ENCODE data around the gene PLEKHA5.

PLEKHA5 gene

DNA sequence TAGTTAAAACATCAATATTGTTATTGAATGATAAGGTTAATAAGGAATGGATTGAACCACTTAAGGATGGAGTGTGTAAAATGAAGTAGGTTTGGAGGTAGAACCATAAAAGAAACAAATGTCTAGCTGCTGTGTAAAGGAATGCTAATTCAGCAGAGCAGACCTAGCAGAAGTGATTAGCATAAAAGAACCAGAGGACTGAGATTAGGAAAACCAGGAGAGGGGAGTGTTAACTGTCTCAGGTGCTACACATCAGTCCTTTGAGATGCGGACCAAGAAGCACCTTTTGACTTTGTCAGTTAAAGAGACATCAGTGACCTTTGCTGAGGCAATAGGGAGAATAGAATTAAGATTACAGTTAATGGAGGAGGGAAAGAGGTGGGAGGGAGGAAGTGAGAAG is 84.5 kb downstream of the PLEKHA5 start:
- in situ Hi-C loops (cut with MboI; ENCODE audit: low pct_unique_long_range_greater_than_20kb, low sequenced_read_pairs, unreplicated experiment) = no loop called here
- TF ChIP-seq CTCF (IDR thresholded peaks at IDR 0.05; ENCODE audit: extremely low read depth, insufficient read depth, missing control alignments) = no peak

GRCh38 chr12:19215115-19215514 is 85.6 kb downstream of the PLEKHA5 start:
- no peak for DNase-seq (ENCODE audit: low spot score)
- in situ Hi-C loops (cut with MboI; ENCODE audit: low pct_unique_long_range_greater_than_20kb, low sequenced_read_pairs, unreplicated experiment) = no loop called here
- no peak for TF ChIP-seq CTCF (IDR thresholded peaks at IDR 0.05; ENCODE audit: extremely low read depth, insufficient read depth, missing control alignments)

More for the DNA sequence above, 84.5 kb downstream of the PLEKHA5 start:
- no peak for DNase-seq (ENCODE audit: low spot score)

GRCh38 chr12:19217446-19217845 is 87.9 kb downstream of the PLEKHA5 start:
- no peak for DNase-seq (ENCODE audit: low spot score)
- in situ Hi-C loops (cut with MboI; ENCODE audit: low pct_unique_long_range_greater_than_20kb, low sequenced_read_pairs, unreplicated experiment) = no loop called here
- TF ChIP-seq CTCF (IDR thresholded peaks at IDR 0.05; ENCODE audit: extremely low read depth, insufficient read depth, missing control alignments) = no peak

GRCh38 chr12:19220205-19220604 is 90.7 kb downstream of the PLEKHA5 start:
- in situ Hi-C loops (cut with MboI; ENCODE audit: low pct_unique_long_range_greater_than_20kb, low sequenced_read_pairs, unreplicated experiment) = no loop called here
- TF ChIP-seq CTCF (IDR thresholded peaks at IDR 0.05; ENCODE audit: extremely low read depth, insufficient read depth, missing control alignments) = no peak
- no peak for DNase-seq (ENCODE audit: low spot score)

DNA sequence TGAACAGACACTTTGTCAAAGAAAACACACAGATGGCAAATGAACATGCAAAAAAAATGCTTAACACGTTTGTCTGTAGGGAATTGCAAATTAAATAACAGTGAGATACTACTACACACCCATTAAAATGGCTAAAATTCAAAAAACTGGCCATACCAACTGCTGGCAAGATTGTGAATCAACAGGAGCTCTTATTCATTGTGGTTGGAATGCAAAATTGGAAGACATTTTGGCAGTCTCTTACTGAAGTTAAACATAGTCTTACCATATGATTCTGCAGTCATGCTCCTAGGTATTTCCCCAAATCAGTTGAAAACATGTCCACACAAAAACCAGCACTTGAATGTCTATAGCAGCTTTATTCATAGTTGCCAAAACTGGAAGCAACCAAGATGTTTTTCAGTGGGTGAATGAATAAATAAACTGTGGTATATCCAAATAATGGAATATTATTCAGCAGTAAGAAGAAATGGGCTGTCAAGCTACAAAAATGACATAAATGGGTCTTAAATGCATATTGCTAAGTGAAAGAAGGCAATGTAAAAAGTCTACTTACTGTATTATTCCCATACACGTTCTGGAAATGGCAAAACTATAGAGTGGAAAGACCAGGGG is 91.4 kb downstream of the PLEKHA5 start:
- no peak for TF ChIP-seq CTCF (IDR thresholded peaks at IDR 0.05; ENCODE audit: extremely low read depth, insufficient read depth, missing control alignments)
- no peak for DNase-seq (ENCODE audit: low spot score)
- in situ Hi-C loops (cut with MboI; ENCODE audit: low pct_unique_long_range_greater_than_20kb, low sequenced_read_pairs, unreplicated experiment) = no loop called here

DNA sequence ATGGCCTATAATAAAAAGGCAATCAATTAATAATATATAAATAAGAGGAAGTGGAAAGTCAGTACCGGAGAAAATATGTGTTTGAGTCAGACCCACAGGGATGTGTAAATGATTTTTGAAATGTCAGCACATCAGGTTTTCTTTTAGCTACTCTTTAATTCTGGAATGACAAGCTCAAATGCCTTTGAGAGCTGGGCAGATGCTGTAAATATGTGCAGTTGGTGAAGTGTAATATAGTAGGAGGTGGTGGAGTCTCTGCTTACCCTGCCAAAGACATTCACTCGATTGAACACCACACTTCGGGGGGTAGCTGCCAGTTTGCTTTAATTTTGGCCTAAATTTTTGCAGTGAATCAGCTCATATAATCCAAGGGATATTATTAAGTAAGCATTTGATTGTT is 93.0 kb downstream of the PLEKHA5 start:
- no peak for TF ChIP-seq CTCF (IDR thresholded peaks at IDR 0.05; ENCODE audit: extremely low read depth, insufficient read depth, missing control alignments)
- in situ Hi-C loops (cut with MboI; ENCODE audit: low pct_unique_long_range_greater_than_20kb, low sequenced_read_pairs, unreplicated experiment) = no loop called here
- DNase-seq (ENCODE audit: low spot score) = no peak
